ENCODE data around the gene ABL2. TPM values are rescaled to one million over a fixed set of nuclear protein-coding genes. Genes with fewer than 3 reads are reported as not detected.

The ABL2 gene
- total RNA-seq, 5 donors from 2014 or later (not counting 1 experiment from before 2014, with no cell fraction given), result 14.9 to 20.0 (median 15.9) TPM

DNA sequence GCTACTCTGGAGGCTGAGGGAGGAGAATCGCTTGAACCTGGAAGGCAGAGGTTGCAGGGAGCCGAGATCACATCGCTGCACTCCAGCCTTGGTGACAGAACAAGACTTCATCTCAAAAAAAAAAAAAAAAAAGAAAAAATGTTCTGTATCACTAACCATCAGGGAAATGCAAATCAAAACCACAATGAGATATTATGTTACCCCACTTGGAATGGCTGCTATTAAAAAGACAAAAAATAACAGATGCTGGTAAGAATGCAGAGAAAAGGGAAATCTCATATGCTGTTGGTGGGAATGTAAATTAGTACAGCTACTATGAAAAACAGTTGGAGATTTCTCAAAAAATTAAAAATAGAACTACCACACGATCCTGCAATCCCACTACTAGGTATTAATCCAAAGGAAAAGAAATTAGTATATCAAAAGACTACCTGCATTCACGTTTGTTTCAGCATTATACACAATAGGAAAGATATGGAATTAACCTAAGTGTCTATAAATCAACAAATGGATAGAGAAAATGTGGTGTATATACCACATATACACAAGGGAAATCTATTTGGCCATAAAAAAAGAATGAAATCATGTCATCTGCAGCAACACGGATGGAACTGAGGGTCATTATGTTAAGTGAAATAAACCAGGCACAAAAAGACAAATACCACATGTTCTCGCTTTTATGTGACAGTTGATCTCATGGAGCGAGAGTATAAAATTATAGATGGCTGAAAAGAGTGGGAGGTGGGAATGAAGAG, 62.6 kb downstream of the ABL2 start:
- Histone ChIP-seq H3K9me3 (no peaks in the 10 kb centered on the region), H3K36me3 (ENCODE audit: control insufficient read depth in 2 of 2, extremely low read depth in 1 of 2, insufficient read depth in 1 of 2, low read length in 1 of 2) (no peaks in the 10 kb centered on the region), H3K4me1 (ENCODE audit: control insufficient read depth in 1 of 2, extremely low read depth in 1 of 2, insufficient read depth in 2 of 2, low read length in 2 of 2) (no peaks in the 10 kb centered on the region), H3K27me3 (replicated peaks in 1 of 2; ENCODE audit: control insufficient read depth in 2 of 2, extremely low read depth in 1 of 2, insufficient read depth in 2 of 2, low read length in 1 of 2) (no peaks in the 10 kb centered on the region), H3K27ac (ENCODE audit: low read length) (no peak overlapping the region), H3K4me3 (ENCODE audit: control insufficient read depth in 1 of 2, extremely low read depth in 1 of 2, low read length in 1 of 2) (no peak overlapping the region)
- DNase-seq (no peak), ATAC-seq (replicated peaks in 1 of 4) (no peak)
- no peak overlapping the region for H3K4me3 Mint-ChIP-seq
- no peak overlapping the region for H3K27ac Mint-ChIP-seq
- peaks cover 11% of the 10 kb centered on the region for H3K36me3 Mint-ChIP-seq
- CTCF ChIA-PET, result interaction anchor here in 1 of 2 donors (0.6 kb wide), 1 partner anchor 628 kb away, joined by 4 read pairs; no protein-coding TSS in a partner anchor
- H3K27me3 Mint-ChIP-seq, result no peaks in the 10 kb centered on the region
- 100% methylated on average over 1 of the region's 8 CpGs for WGBS (ENCODE audit: insufficient coverage)
- H3K9me3 Mint-ChIP-seq, result no peaks in the 10 kb centered on the region
- POLR2A ChIA-PET, result interaction anchor here in 1 of 2 donors (0.6 to 0.7 kb wide), 2 partner anchors 24 to 25 kb away, joined by 6 to 8 read pairs; no protein-coding TSS in a partner anchor
- peaks cover 13 to 19% (median 13%) of the 10 kb centered on the region in 3 donors for H3K4me1 Mint-ChIP-seq

DNA sequence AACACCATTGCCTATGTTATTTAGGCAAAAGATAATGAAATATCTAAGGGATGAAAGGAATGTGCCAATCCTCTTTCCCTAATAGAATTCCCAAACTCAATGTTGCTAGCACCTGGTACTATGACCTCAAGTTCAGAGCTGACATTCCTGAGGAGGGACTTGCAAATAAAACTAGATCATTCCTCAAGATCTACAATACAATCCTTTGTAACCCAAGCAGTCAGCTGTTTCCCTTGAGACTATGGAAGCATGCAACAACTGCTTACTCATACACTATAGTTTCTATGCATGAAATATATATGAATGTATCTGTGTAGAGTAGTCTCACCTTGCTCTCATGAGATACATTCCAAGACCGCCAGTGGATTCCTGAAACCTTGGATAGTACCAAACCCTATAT, 65.0 kb downstream of the ABL2 start:
- no peak for ATAC-seq (replicated peaks in 1 of 4)
- no peak for DNase-seq
- ChIA-PET CTCF (interaction anchor here in 1 of 2 donors (0.6 to 0.8 kb wide), 2 partner anchors 35 to 135 kb away, joined by 3 to 9 read pairs; no protein-coding TSS in a partner anchor), POLR2A (no interaction called here)
- no CpG with 5 or more reads among the region's 1 CpG for WGBS (ENCODE audit: insufficient coverage)
- no peak overlapping the region for H3K27ac Mint-ChIP-seq
- no peak overlapping the region for H3K27ac ChIP-seq (ENCODE audit: low read length)
- no peaks in the 10 kb centered on the region for H3K4me1 ChIP-seq (ENCODE audit: control insufficient read depth in 1 of 2, extremely low read depth in 1 of 2, insufficient read depth in 2 of 2, low read length in 2 of 2)
- H3K9me3 Mint-ChIP-seq, result no peaks in the 10 kb centered on the region
- H3K27me3 ChIP-seq (replicated peaks in 1 of 2; ENCODE audit: control insufficient read depth in 2 of 2, extremely low read depth in 1 of 2, insufficient read depth in 2 of 2, low read length in 1 of 2), result no peaks in the 10 kb centered on the region
- H3K4me3 ChIP-seq (ENCODE audit: control insufficient read depth in 1 of 2, extremely low read depth in 1 of 2, low read length in 1 of 2), result no peak overlapping the region
- no peaks in the 10 kb centered on the region for H3K9me3 ChIP-seq
- no peaks in the 10 kb centered on the region for H3K27me3 Mint-ChIP-seq
- H3K36me3 Mint-ChIP-seq, result peaks cover 18% of the 10 kb centered on the region
- no peak overlapping the region for H3K4me3 Mint-ChIP-seq
- H3K4me1 Mint-ChIP-seq, result peaks cover 13 to 20% (median 13%) of the 10 kb centered on the region in 3 donors
- no peaks in the 10 kb centered on the region for H3K36me3 ChIP-seq (ENCODE audit: control insufficient read depth in 2 of 2, extremely low read depth in 1 of 2, insufficient read depth in 1 of 2, low read length in 1 of 2)

DNA sequence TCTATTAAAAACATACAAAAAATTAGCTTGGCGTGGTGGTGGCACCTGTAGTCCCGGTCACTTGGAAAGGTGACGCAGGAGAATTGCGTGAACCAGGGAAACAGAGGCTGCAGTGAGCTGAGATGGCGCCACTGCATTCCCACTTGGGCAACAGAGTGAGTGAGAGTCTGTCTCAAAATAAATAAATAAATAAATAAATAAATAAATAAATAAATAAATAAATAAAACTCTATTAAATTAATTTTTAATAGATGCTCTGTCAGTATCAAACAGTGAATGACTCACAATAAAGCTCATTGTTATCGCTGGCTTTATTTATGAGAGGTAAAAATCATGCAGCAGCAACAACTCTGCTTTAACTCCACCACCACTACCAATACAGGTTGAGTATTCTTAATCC, 72.8 kb downstream of the ABL2 start:
- ATAC-seq (replicated peaks in 1 of 4), result no peak
- CTCF ChIA-PET, result interaction anchor here (0.6 to 1.5 kb wide), 3 partner anchors 17 to 84 kb away, joined by 3 to 5 read pairs (median 3); no protein-coding TSS in a partner anchor
- H3K9me3 ChIP-seq, result no peaks in the 10 kb centered on the region

DNA sequence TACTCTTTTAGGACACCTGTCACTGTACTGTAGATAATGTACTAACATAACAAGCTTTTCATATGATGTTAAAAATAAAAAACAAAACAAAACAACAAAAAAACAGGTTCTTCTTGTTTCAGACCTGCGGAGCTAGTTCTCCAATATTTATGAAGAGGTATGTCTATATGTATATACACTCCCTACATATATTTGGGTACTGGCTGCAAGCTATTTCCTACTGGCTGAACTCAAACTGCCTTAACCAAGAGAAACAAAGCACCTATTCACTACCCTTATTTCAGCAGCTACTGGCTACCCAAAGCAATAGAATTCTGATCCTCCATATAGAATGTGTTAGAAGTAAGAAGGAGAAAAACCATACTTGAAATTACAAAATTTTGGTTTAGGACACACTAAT, 73.5 kb downstream of the ABL2 start:
- Histone ChIP-seq H3K27me3 (replicated peaks in 1 of 2; ENCODE audit: control insufficient read depth in 2 of 2, extremely low read depth in 1 of 2, insufficient read depth in 2 of 2, low read length in 1 of 2) (no peaks in the 10 kb centered on the region), H3K4me3 (ENCODE audit: control insufficient read depth in 1 of 2, extremely low read depth in 1 of 2, low read length in 1 of 2) (no peak overlapping the region), H3K4me1 (ENCODE audit: control insufficient read depth in 1 of 2, extremely low read depth in 1 of 2, insufficient read depth in 2 of 2, low read length in 2 of 2) (peaks cover 0 to 5% of the 10 kb centered on the region in 2 experiments), H3K9me3 (no peaks in the 10 kb centered on the region), H3K36me3 (ENCODE audit: control insufficient read depth in 2 of 2, extremely low read depth in 1 of 2, insufficient read depth in 1 of 2, low read length in 1 of 2) (no peaks in the 10 kb centered on the region), H3K27ac (ENCODE audit: low read length) (no peak overlapping the region)
- DNase-seq (no peak), ATAC-seq (replicated peaks in 1 of 4) (no peak)
- CTCF ChIA-PET, result interaction anchor here (0.6 to 1.5 kb wide), 2 partner anchors 44 to 59 kb away, joined by 3 read pairs; no protein-coding TSS in a partner anchor
- Mint-ChIP-seq H3K36me3 (peaks cover 8% of the 10 kb centered on the region), H3K9me3 (no peaks in the 10 kb centered on the region), H3K27me3 (no peaks in the 10 kb centered on the region), H3K4me3 (no peak overlapping the region), H3K27ac (no peak overlapping the region), H3K4me1 (peaks cover 19 to 30% (median 19%) of the 10 kb centered on the region in 3 donors)
- no CpG with 5 or more reads among the region's 1 CpG for WGBS (ENCODE audit: insufficient coverage)
- POLR2A ChIA-PET, result no interaction called here

More for the DNA sequence above, 72.8 kb downstream of the ABL2 start:
- 100% methylated on average over 2 of the region's 6 CpGs for WGBS (ENCODE audit: insufficient coverage)
- Histone ChIP-seq H3K36me3 (ENCODE audit: control insufficient read depth in 2 of 2, extremely low read depth in 1 of 2, insufficient read depth in 1 of 2, low read length in 1 of 2) (no peaks in the 10 kb centered on the region), H3K4me3 (ENCODE audit: control insufficient read depth in 1 of 2, extremely low read depth in 1 of 2, low read length in 1 of 2) (no peak overlapping the region), H3K27me3 (replicated peaks in 1 of 2; ENCODE audit: control insufficient read depth in 2 of 2, extremely low read depth in 1 of 2, insufficient read depth in 2 of 2, low read length in 1 of 2) (no peaks in the 10 kb centered on the region), H3K27ac (ENCODE audit: low read length) (no peak overlapping the region), H3K4me1 (ENCODE audit: control insufficient read depth in 1 of 2, extremely low read depth in 1 of 2, insufficient read depth in 2 of 2, low read length in 2 of 2) (peaks cover 0 to 5% of the 10 kb centered on the region in 2 experiments)
- POLR2A ChIA-PET, result no interaction called here
- DNase-seq, result no peak
- Mint-ChIP-seq H3K27ac (no peak overlapping the region), H3K27me3 (no peaks in the 10 kb centered on the region), H3K36me3 (peaks cover 12% of the 10 kb centered on the region), H3K9me3 (no peaks in the 10 kb centered on the region), H3K4me1 (peaks cover 19 to 28% (median 19%) of the 10 kb centered on the region in 3 donors), H3K4me3 (no peak overlapping the region)

DNA sequence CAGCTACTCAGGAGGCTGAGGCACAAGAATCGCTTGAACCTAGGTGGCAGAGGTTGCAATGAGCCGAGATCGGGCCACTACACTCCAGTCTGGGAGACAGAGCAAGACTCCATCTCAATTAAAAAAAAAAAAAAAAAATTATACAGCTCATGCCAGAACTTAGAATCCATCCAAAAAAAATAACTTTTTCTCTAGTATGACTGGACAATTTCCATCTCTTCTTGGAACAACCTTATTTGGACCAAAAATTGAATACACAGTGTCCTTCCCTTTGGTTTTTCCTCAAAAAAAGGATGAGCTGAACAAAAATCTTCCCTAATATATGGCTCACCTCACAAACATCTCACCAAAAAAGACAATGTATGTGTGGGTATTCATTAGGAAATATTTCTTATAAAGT, 73.9 kb downstream of the ABL2 start:
- peaks cover 19 to 30% (median 19%) of the 10 kb centered on the region in 3 donors for H3K4me1 Mint-ChIP-seq
- no peak overlapping the region for H3K27ac ChIP-seq (ENCODE audit: low read length)
- no peak for DNase-seq

DNA sequence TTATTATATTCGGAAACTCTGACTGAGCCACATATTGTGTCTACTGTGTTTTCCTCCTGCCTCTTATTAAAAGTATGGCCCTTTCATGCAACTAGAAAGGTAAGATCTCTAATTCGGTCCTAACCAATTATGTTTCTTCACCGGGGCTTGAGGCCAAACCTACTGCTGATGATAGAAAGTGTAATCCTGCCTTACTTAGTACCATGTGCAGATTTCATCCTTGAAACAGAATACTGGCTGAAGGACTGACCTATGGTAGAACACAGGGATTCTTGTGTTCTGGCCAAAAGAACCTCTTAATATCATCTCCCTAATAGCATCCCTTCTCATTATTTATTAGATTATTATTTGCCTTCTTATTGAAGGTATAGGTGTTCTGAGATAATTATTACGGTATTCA, 75.0 kb downstream of the ABL2 start:
- H3K27me3 Mint-ChIP-seq, result no peaks in the 10 kb centered on the region
- no peak for DNase-seq
- CTCF ChIA-PET, result no interaction called here
- Histone ChIP-seq H3K4me1 (ENCODE audit: control insufficient read depth in 1 of 2, extremely low read depth in 1 of 2, insufficient read depth in 2 of 2, low read length in 2 of 2) (peaks cover 0 to 5% of the 10 kb centered on the region in 2 experiments), H3K9me3 (no peaks in the 10 kb centered on the region), H3K36me3 (ENCODE audit: control insufficient read depth in 2 of 2, extremely low read depth in 1 of 2, insufficient read depth in 1 of 2, low read length in 1 of 2) (no peaks in the 10 kb centered on the region), H3K4me3 (ENCODE audit: control insufficient read depth in 1 of 2, extremely low read depth in 1 of 2, low read length in 1 of 2) (no peak overlapping the region), H3K27me3 (replicated peaks in 1 of 2; ENCODE audit: control insufficient read depth in 2 of 2, extremely low read depth in 1 of 2, insufficient read depth in 2 of 2, low read length in 1 of 2) (no peaks in the 10 kb centered on the region), H3K27ac (ENCODE audit: low read length) (no peak overlapping the region)
- H3K27ac Mint-ChIP-seq, result no peak overlapping the region
- no peak overlapping the region for H3K4me3 Mint-ChIP-seq
- POLR2A ChIA-PET, result no interaction called here
- ATAC-seq (replicated peaks in 1 of 4), result no peak
- peaks cover 17% of the 10 kb centered on the region for H3K36me3 Mint-ChIP-seq
- WGBS (ENCODE audit: insufficient coverage), result 100% methylated on average over 1 of the region's 4 CpGs
- H3K4me1 Mint-ChIP-seq, result peaks cover 19 to 30% (median 21%) of the 10 kb centered on the region in 3 donors
- peaks cover 0 to 4% (median 0%) of the 10 kb centered on the region in 3 donors for H3K9me3 Mint-ChIP-seq

More for the DNA sequence above, 73.9 kb downstream of the ABL2 start:
- peaks cover 11% of the 10 kb centered on the region for H3K36me3 Mint-ChIP-seq
- Histone ChIP-seq H3K36me3 (ENCODE audit: control insufficient read depth in 2 of 2, extremely low read depth in 1 of 2, insufficient read depth in 1 of 2, low read length in 1 of 2) (no peaks in the 10 kb centered on the region), H3K9me3 (no peaks in the 10 kb centered on the region), H3K27me3 (replicated peaks in 1 of 2; ENCODE audit: control insufficient read depth in 2 of 2, extremely low read depth in 1 of 2, insufficient read depth in 2 of 2, low read length in 1 of 2) (no peaks in the 10 kb centered on the region), H3K4me3 (ENCODE audit: control insufficient read depth in 1 of 2, extremely low read depth in 1 of 2, low read length in 1 of 2) (no peak overlapping the region), H3K4me1 (ENCODE audit: control insufficient read depth in 1 of 2, extremely low read depth in 1 of 2, insufficient read depth in 2 of 2, low read length in 2 of 2) (peaks cover 0 to 5% of the 10 kb centered on the region in 2 experiments)
- POLR2A ChIA-PET, result no interaction called here
- 100% methylated on average over 3 of the region's 3 CpGs for WGBS (ENCODE audit: insufficient coverage)
- H3K9me3 Mint-ChIP-seq, result no peaks in the 10 kb centered on the region
- no peak overlapping the region for H3K27ac Mint-ChIP-seq
- no peak overlapping the region for H3K4me3 Mint-ChIP-seq
- H3K27me3 Mint-ChIP-seq, result no peaks in the 10 kb centered on the region
- CTCF ChIA-PET, result interaction anchor here (0.6 to 1.5 kb wide), 2 partner anchors 43 to 60 kb away, joined by 3 read pairs; no protein-coding TSS in a partner anchor
- no peak for ATAC-seq (replicated peaks in 1 of 4)
